Upper lobe of left lung (tissue), 4 donors: Measurements from ENCODE around the gene ELOVL1.

ENCODE experiments used
- CTCF ChIP-seq, 6 experiments: fragments of 450-650 bp in 4 of 6; fragments of 200-600 bp in 2 of 6; sonication (generic) in 2 of 6; IDR thresholded peaks; one replicate each; pipeline ENCODE4 v1.5.1; 2016 to 2019; ENCODE audit warnings: antibody characterized with exemption in 6 of 6
- POLR2A ChIP-seq, 4 donors: fragments of 450-650 bp; IDR thresholded peaks; one replicate each; pipeline ENCODE4 v1.5.1; 2016 to 2017; ENCODE audit warnings: antibody characterized with exemption in 4 of 4, mild to moderate bottlenecking in 2 of 4
- POLR2AphosphoS5 ChIP-seq, 2 donors: sonication (generic); formaldehyde crosslinking; IDR thresholded peaks; one replicate each; pipeline ENCODE4 v1.5.1; 2017; ENCODE audit warnings: antibody characterized with exemption in 2 of 2

- peak in 1 of 4 donors; percentile 9 for TF ChIP-seq POLR2A (IDR thresholded peaks at IDR 0.05)
- no peak for TF ChIP-seq CTCF (IDR thresholded peaks at IDR 0.05)
- no peak for TF ChIP-seq POLR2AphosphoS5 (IDR thresholded peaks at IDR 0.05)
These were observed 19.4 kb downstream of the ELOVL1 start for GRCh38 chr1:43348343-43348808.
